Keratinocyte (primary cell): ENCODE measurements around the gene ARFGEF3.

Experiments used
- EZH2 ChIP-seq: IDR thresholded peaks from one replicate; pipeline ENCODE4 v1.6.1; 2012; ENCODE audit warnings: inconsistent platforms, mild to moderate bottlenecking, low read length, moderate library complexity
- TF ChIP-seq, protein P1 (sequence below), 3 experiments: IDR thresholded peaks in 1 of 3; conservative IDR thresholded peaks in 1 of 3; optimal IDR thresholded peaks in 1 of 3; 2 replicates in 2 of 3; 3 replicates in 1 of 3; pipeline versions ENCODE3 to v1.5.1; 2011; ENCODE audit warnings: low read length in 3 of 3, mild to moderate bottlenecking in 3 of 3, moderate library complexity in 2 of 3, control low read depth in 1 of 3, inconsistent platforms in 1 of 3; ENCODE audit not compliant: insufficient read depth in 2 of 3; ENCODE audit errors: extremely low read depth in 1 of 3

DNA sequence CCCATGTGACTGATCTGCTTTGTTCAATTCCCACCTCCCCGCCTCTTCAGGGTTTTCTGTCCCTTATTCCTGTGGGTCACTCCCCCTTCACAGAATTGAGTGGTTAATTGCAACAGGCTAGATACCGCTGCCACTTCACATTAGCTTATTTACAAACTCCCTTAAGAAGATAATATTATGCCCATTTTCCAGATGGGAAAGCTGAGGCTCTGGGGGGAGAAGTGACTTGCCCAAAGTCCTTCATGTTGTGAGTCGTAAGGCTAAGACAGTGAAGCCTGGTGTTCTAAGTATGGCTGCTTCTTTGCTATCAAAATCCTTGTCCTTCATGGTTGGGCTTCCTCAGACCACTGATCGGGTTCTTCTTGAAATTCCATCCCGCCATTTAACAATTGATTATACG is 96.5 kb downstream of the ARFGEF3 start:
- TF ChIP-seq, protein P1, sequence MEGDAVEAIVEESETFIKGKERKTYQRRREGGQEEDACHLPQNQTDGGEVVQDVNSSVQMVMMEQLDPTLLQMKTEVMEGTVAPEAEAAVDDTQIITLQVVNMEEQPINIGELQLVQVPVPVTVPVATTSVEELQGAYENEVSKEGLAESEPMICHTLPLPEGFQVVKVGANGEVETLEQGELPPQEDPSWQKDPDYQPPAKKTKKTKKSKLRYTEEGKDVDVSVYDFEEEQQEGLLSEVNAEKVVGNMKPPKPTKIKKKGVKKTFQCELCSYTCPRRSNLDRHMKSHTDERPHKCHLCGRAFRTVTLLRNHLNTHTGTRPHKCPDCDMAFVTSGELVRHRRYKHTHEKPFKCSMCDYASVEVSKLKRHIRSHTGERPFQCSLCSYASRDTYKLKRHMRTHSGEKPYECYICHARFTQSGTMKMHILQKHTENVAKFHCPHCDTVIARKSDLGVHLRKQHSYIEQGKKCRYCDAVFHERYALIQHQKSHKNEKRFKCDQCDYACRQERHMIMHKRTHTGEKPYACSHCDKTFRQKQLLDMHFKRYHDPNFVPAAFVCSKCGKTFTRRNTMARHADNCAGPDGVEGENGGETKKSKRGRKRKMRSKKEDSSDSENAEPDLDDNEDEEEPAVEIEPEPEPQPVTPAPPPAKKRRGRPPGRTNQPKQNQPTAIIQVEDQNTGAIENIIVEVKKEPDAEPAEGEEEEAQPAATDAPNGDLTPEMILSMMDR (optimal IDR thresholded peaks at IDR 0.05 in 1 of 3, IDR thresholded peaks at IDR 0.05 in 1 of 3, conservative IDR thresholded peaks at IDR 0.05 in 1 of 3; ENCODE audit: extremely low read depth in 1 of 3, insufficient read depth in 2 of 3, low read length in 3 of 3) = no peak
- TF ChIP-seq EZH2 = no peak
